NCI-H345 (cell line): ENCODE results near the gene UBAP1.
A peak's percentile ranks its signal among the peaks of the same experiment; 100 is the strongest.
"Not testable (repeated sequence)": the region's sequence is repeated elsewhere in the genome, so short reads cannot be mapped to it uniquely, and the experiment has no call there.

Experiments
- DNase-seq: peaks from one replicate; lab custom pipeline; 2025; lab: John Stamatoyannopoulos, UW

Gene UBAP1

DNA sequence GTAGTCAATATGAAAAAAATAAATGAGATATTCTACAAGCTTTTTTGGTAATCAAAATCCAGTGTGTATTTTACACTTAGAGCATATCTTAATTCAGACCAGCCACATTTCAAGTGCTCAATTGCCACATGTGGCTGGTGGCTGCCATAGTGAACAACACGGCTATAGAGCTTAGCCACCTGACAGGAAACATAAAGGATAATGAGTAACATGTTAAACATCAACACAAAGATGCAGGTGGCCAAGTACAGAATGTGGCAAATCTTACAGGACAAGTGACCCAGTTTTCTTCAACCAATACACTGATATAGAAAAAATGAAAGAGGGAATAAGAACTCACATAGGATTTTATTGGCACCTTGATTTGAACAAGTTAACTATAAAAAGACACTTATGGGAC is 88.8 kb downstream of the UBAP1 start:
- DNase-seq, result no peak

- no peak for DNase-seq
Observed at GRCh38 chr9:34271265-34272006, 92.6 kb downstream of the UBAP1 start.

DNA sequence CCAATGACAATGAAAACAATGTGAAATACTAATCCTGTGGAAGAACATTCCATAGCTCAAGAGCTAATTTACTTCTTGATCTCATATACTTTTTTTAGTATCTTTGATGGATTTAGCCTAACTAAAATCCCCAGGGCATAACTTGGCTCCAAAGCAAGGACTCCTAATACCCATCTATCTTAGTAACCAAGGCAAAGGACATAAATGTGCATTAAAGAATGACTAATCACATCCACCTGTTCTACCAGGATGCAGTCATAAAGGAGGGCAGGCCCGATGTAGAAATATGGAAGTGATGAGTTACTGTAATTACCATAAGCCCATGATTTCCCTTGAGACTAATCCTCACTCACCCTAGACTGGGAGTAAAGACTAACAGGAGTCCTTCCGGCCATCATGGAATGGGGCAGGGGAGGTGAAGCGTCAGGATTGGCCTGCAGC is 93.3 kb downstream of the UBAP1 start:
- no peak for DNase-seq

GRCh38 chr9:34273588-34273987 is 94.7 kb downstream of the UBAP1 start:
- not testable (repeated sequence) for DNase-seq

DNA sequence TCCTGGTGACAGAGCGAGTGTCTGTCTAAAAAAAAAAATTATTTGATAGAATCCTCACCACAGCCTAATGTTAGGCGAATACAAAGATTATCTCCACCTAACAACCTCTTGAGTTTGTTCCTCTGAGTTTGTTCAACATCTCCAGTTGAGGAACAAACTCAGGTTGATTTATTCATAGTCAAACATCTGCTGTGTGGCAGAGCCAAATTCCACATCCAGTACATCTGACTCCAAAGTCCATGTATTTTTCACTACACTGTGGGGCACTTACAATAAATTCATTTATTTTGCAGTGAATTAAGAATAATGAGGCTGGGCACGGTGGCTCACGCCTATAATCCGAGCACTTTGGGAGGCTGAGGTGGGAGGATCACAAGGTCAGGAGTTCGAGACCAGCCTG is 97.0 kb downstream of the UBAP1 start:
- no peak for DNase-seq

GRCh38 chr9:34276772-34277171 is 97.9 kb downstream of the UBAP1 start:
- DNase-seq, result no peak

DNA sequence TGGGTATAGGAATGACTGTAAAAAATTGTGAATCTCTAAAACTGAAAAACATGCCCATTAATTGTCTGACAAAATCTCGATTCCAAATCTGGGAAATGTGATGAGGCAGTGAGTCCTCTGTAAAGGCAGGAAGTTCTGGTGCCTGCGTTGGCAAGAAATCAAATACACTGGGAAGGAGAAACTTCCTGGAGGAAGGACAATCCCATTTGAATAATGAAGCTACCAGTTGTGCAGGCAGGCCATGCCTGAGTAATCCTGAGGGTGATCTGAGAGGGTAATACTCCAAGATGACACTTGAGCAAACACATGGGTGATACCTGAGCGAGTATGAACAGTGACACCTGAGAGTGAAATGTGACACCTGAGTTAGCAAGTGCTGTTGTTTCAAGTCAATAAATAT is 100.6 kb downstream of the UBAP1 start:
- DNase-seq, result peak; percentile 70

DNA sequence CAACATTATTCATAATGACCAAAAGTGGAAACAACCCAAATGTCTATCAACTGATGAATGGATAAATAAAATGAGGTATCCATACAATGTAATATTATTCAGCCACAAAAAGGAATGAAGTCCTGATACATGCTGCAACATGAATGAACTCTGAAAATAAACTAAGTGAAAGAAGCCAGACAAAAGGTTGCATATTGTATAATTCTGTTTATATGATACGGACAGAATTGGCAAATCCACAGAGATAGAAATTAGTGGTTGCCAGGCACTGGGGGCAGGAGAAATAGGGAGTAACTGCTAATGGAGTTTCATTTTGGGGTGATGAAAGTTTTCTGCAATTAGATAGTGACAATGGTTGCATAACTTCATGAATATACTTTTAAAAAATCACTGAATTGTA is 103.3 kb downstream of the UBAP1 start:
- DNase-seq, result no peak

- no peak for DNase-seq
Observed at GRCh38 chr9:34289159-34289558, 110.3 kb downstream of the UBAP1 start.

DNA sequence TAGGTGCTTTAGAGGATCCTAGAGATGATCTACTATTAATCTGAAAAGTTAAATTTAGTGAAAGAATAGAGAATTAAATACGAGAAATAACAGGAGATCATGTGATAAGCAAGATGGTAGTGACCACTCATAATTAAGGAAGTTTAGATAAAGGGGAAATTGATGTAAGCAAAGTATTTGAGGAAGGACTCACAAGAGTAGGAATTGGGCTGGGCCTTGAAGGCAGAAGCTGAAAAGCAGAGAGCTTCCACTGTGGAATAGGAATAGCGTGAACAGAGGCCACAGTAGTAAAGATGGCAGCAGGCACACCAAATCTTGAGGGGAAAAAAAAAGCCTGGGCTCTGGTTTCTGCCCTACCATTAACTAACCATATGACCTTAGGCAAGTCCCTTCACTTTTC is 112.2 kb downstream of the UBAP1 start:
- no peak for DNase-seq

- no peak for DNase-seq
Observed at GRCh38 chr9:34291423-34291822, 112.6 kb downstream of the UBAP1 start.

DNA sequence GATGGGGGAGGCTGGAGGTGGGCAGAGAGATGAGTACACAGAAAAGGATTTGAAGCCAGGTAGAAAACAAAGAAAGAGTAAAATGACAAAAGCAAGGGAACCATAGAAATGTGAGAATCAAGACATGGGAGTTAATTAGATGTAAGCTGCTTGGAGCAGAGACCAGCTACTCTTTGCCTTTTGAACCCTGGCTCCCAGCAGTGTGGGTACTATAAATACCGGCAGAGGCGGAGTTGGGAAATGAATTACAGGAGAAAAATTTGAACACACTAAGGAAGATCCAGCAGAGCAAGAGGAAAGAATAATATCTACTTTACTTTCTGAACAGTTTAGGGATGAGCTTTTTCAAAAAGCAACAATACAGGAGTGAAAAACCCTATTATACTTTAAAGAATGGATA is 113.7 kb downstream of the UBAP1 start:
- DNase-seq, result no peak

- not testable (repeated sequence) for DNase-seq
Observed at GRCh38 chr9:34301064-34301463, 122.2 kb downstream of the UBAP1 start.
